Kidney (tissue), 14 donors: ENCODE data around the gene RSRC1. TPM values are rescaled to one million over a fixed set of nuclear protein-coding genes. Genes with fewer than 3 reads are reported as not detected.
A peak's percentile ranks its signal among the peaks of the same experiment; 100 is the strongest.

Source experiments
- DNase-seq, 5 donors: peaks; one replicate each; pipeline ENCODE4 v3.0.0-alpha.2; 2013 to 2020
- FAIRE-seq: peaks from 2 replicates; lab custom pipeline; 2012; peaks lifted over from hg19 to GRCh38; lab: Jason Lieb, UNC
- H3K27ac ChIP-seq, 2 donors: one replicate each; pipeline ENCODE4 v1.7.0; 2013; ENCODE audit warnings: low read depth in 2 of 2, low read length in 2 of 2, inconsistent platforms in 1 of 2
- H3K27me3 ChIP-seq: one replicate; pipeline ENCODE4 v1.7.1; 2013; ENCODE audit warnings: low read length, inconsistent platforms; ENCODE audit not compliant: control insufficient read depth, insufficient read depth
- H3K36me3 ChIP-seq, 3 donors: one replicate each; pipeline versions ENCODE4 v1.7.0 to v1.7.1; 2013; ENCODE audit warnings: low read length in 3 of 3, control low read depth in 1 of 3, inconsistent platforms in 1 of 3; ENCODE audit not compliant: insufficient read depth in 3 of 3, control insufficient read depth in 2 of 3
- H3K4me1 ChIP-seq, 3 donors: one replicate each; pipeline versions ENCODE4 v1.7.0 to v1.7.1; 2013; ENCODE audit warnings: low read length in 3 of 3, inconsistent platforms in 1 of 3, low read depth in 1 of 3; ENCODE audit not compliant: control insufficient read depth in 2 of 3, insufficient read depth in 2 of 3
- H3K4me3 ChIP-seq, 3 donors: one replicate each; pipeline versions ENCODE4 v1.7.0 to v1.8.1; 2013; ENCODE audit warnings: low read length in 3 of 3, control low read depth in 1 of 3, inconsistent platforms in 1 of 3
- H3K9ac ChIP-seq, 3 donors: one replicate each; pipeline versions ENCODE4 v1.7.0 to v1.7.1; 2013; ENCODE audit warnings: low read length in 3 of 3, control low read depth in 1 of 3, inconsistent platforms in 1 of 3
- H3K9me3 ChIP-seq, 3 donors: one replicate each; pipeline versions ENCODE4 v1.7.0 to v1.7.1; 2013; ENCODE audit warnings: low read length in 3 of 3, control low read depth in 1 of 3, inconsistent platforms in 1 of 3; ENCODE audit not compliant: control insufficient read depth in 2 of 3, insufficient read depth in 1 of 3
- CTCF ChIP-seq: IDR thresholded peaks from 3 replicates; pipeline ENCODE4 v1.5.1; 2012; ENCODE audit warnings: mild to moderate bottlenecking, moderate library complexity, borderline replicate concordance; ENCODE audit not compliant: insufficient read depth; ENCODE audit errors: extremely low read depth
- intact Hi-C: fragments of 100-400 bp; cut with DNase I; formaldehyde crosslinking; loops from one replicate; pipeline ENCODE4 v1.11.1; 2022
- polyA plus RNA-seq: library from polyadenylated mRNA; stranded (reverse); fragments of 350-450 nt; fragmentation: Illumina TruSeq; extraction: RNeasy Lipid Tissue Mini Kit (QIAGEN cat#74804); gene quantifications from one replicate; pipeline ENCODE4 v1.2.3, GENCODE V29; 2014; ENCODE audit warnings: low read depth, low replicate concordance; ENCODE audit not compliant: insufficient read depth
- total RNA-seq: library from RNA; stranded (reverse); fragmentation: NEBNext Ultra II Directional; extraction: Animal tissue kit (Norgen Biotek cat#: 25700); gene quantifications from one replicate; pipeline ENCODE4 v1.2.1, GENCODE V29; 2021
- donor health status: control.
- donor health status: control.
- donor health status: control.
- donor health status: control.
- donor health status: control.
- donor health status: DM: yes; HTN: yes; CAD: no.
- donor health status: Normal renal cell carcinoma (clear cell type).

RSRC1 gene
- total and polyA plus RNA-seq, 2 donors from 2014 or later: 14.3 to 33.8 TPM

GRCh38 chr3:158453865-158454264 lies 344.0 kb downstream of the RSRC1 start:
- Histone ChIP-seq H3K9ac (no peak overlapping the region), H3K27ac (no peak overlapping the region), H3K4me1 (no peaks in the 10 kb centered on the region), H3K36me3 (no peaks in the 10 kb centered on the region), H3K9me3 (no peaks in the 10 kb centered on the region), H3K27me3 (no peaks in the 10 kb centered on the region), H3K4me3 (no peak overlapping the region)
- no peak for DNase-seq
- no peak for TF ChIP-seq CTCF
- intact Hi-C loops: no loop called here
- no peak for FAIRE-seq

GRCh38 chr3:158455406-158455805 lies 345.5 kb downstream of the RSRC1 start:
- DNase-seq (peak in 1 of 5 donors; percentile 27), FAIRE-seq (no peak)
- H3K4me3 ChIP-seq: no peak overlapping the region
- H3K4me1 ChIP-seq: no peaks in the 10 kb centered on the region
- no peak overlapping the region for H3K9ac ChIP-seq
- no peak for TF ChIP-seq CTCF
- H3K27me3 ChIP-seq: no peaks in the 10 kb centered on the region
- intact Hi-C loops: no loop called here
- no peaks in the 10 kb centered on the region for H3K36me3 ChIP-seq
- no peak overlapping the region for H3K27ac ChIP-seq
- H3K9me3 ChIP-seq: no peaks in the 10 kb centered on the region

GRCh38 chr3:158456114-158456513 lies 346.2 kb downstream of the RSRC1 start:
- TF ChIP-seq CTCF: no peak
- no peak overlapping the region for H3K4me3 ChIP-seq
- no peaks in the 10 kb centered on the region for H3K36me3 ChIP-seq
- no peaks in the 10 kb centered on the region for H3K4me1 ChIP-seq
- H3K9me3 ChIP-seq: no peaks in the 10 kb centered on the region
- DNase-seq (no peak), FAIRE-seq (no peak)
- no peak overlapping the region for H3K27ac ChIP-seq
- H3K27me3 ChIP-seq: no peaks in the 10 kb centered on the region
- intact Hi-C loops: no loop called here
- H3K9ac ChIP-seq: no peak overlapping the region

- no peak overlapping the region for H3K9ac ChIP-seq
- no peaks in the 10 kb centered on the region for H3K27me3 ChIP-seq
- H3K4me3 ChIP-seq: no peak overlapping the region
- intact Hi-C loops: no loop called here
- no peak for TF ChIP-seq CTCF
- H3K36me3 ChIP-seq: no peaks in the 10 kb centered on the region
- FAIRE-seq (no peak), DNase-seq (peak in 2 of 5 donors; percentile 20 to 34)
- H3K27ac ChIP-seq: no peak overlapping the region
- H3K9me3 ChIP-seq: no peaks in the 10 kb centered on the region
- no peaks in the 10 kb centered on the region for H3K4me1 ChIP-seq
Measured at GRCh38 chr3:158458464-158458863, 348.6 kb downstream of the RSRC1 start.
